ENCODE measurements around the gene TRAFD1. TPM values are rescaled to one million over a fixed set of nuclear protein-coding genes. Genes with fewer than 3 reads are reported as not detected.

TRAFD1 gene
- total RNA-seq, 2 donors from 2014 or later: 25.2 to 28.9 TPM

DNA sequence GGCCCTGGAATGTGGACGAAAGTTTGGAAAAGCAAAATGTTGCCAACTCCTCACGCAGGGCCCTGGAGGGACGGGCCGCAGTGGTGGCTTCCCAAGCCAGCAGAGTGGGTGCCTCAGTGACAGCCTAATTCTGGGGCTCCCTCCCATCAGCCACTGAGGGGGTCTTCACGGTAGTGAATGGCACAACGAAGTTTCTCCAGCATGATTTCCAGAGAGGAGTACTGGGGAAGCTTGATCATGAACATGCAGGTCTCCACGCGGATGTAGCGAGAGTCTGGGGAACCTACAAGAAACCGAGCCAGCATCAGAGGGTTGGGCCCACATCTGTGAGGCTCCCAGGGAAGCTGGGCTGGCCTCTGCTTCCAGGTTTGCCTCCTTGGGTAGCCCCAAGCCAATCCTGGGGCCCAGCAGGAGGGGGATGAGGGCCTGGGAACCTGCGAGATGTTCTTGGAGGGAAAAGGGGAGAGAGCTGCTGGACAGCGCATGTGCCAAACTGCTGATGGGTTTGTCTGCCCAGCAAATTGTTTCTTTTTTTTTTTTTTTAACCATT is 37.0 kb downstream of the TRAFD1 start:
- WGBS, 2 experiments (ENCODE audit: insufficient coverage in 1 of 2, insufficient read length in 1 of 2): 92 to 94% methylated on average over 10 to 12 of the region's 12 CpGs
- DNase-seq: peak; percentile 47
- Histone ChIP-seq H3K27ac (ENCODE audit: low read depth, low read length) (no peak overlapping the region), H3K9ac (ENCODE audit: extremely low read depth, low read length, poor library complexity, severe bottlenecking) (no peak overlapping the region), H3K4me1 (ENCODE audit: control insufficient read depth, insufficient read depth, low read length) (no peaks in the 10 kb centered on the region), H3K9me3 (ENCODE audit: control insufficient read depth, low read length) (peaks cover 23% of the 10 kb centered on the region), H3K4me3 (ENCODE audit: low read length) (no peak overlapping the region), H3K27me3 (ENCODE audit: control insufficient read depth, insufficient read depth, low read length, poor library complexity, severe bottlenecking) (no peaks in the 10 kb centered on the region), H3K36me3 (ENCODE audit: control insufficient read depth, insufficient read depth, low read length) (peaks cover 50% of the 10 kb centered on the region)
- Mint-ChIP-seq H3K27ac (no peak overlapping the region), H3K4me1 (no peaks in the 10 kb centered on the region), H3K27me3 (ENCODE audit: insufficient read depth) (no peaks in the 10 kb centered on the region), H3K36me3 (ENCODE audit: low read depth) (peaks cover 60% of the 10 kb centered on the region), H3K4me3 (no peak overlapping the region), H3K9me3 (peaks cover 27% of the 10 kb centered on the region)
- TF ChIP-seq, protein P1, sequence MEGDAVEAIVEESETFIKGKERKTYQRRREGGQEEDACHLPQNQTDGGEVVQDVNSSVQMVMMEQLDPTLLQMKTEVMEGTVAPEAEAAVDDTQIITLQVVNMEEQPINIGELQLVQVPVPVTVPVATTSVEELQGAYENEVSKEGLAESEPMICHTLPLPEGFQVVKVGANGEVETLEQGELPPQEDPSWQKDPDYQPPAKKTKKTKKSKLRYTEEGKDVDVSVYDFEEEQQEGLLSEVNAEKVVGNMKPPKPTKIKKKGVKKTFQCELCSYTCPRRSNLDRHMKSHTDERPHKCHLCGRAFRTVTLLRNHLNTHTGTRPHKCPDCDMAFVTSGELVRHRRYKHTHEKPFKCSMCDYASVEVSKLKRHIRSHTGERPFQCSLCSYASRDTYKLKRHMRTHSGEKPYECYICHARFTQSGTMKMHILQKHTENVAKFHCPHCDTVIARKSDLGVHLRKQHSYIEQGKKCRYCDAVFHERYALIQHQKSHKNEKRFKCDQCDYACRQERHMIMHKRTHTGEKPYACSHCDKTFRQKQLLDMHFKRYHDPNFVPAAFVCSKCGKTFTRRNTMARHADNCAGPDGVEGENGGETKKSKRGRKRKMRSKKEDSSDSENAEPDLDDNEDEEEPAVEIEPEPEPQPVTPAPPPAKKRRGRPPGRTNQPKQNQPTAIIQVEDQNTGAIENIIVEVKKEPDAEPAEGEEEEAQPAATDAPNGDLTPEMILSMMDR (conservative IDR thresholded peaks at IDR 0.05): no peak

DNA sequence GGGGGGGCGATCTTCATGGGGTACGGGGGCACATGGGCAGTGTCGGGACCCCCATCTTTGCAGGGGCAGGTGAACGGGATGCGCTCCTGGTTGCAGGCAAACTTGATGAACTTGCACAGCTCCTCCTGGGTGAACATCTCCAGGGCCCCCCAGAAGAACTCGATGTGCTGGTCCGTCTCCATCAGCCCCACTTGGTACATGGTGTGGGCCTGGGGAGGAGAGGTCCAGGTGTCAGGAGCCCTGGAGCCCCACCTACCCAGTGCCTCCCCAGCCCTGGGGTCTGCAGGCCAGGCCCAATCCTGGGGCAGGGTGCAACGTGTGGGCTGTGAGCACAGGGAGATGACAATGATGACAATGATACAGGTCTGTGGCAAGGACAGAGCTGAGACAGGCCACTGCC is 37.7 kb downstream of the TRAFD1 start:
- Histone ChIP-seq H3K4me3 (ENCODE audit: low read length) (no peak overlapping the region), H3K27ac (ENCODE audit: low read depth, low read length) (no peak overlapping the region), H3K4me1 (ENCODE audit: control insufficient read depth, insufficient read depth, low read length) (no peaks in the 10 kb centered on the region), H3K9ac (ENCODE audit: extremely low read depth, low read length, poor library complexity, severe bottlenecking) (no peak overlapping the region), H3K9me3 (ENCODE audit: control insufficient read depth, low read length) (peaks cover 20% of the 10 kb centered on the region), H3K36me3 (ENCODE audit: control insufficient read depth, insufficient read depth, low read length) (peaks cover 48% of the 10 kb centered on the region), H3K27me3 (ENCODE audit: control insufficient read depth, insufficient read depth, low read length, poor library complexity, severe bottlenecking) (no peaks in the 10 kb centered on the region)
- Mint-ChIP-seq H3K4me3 (no peak overlapping the region), H3K27ac (no peak overlapping the region), H3K9me3 (peaks cover 19% of the 10 kb centered on the region), H3K27me3 (ENCODE audit: insufficient read depth) (no peaks in the 10 kb centered on the region), H3K36me3 (ENCODE audit: low read depth) (peaks cover 53% of the 10 kb centered on the region), H3K4me1 (no peaks in the 10 kb centered on the region)
- 93 to 95% methylated on average over 4 to 8 of the region's 8 CpGs for WGBS, 2 experiments (ENCODE audit: insufficient coverage in 1 of 2, insufficient read length in 1 of 2)
- TF ChIP-seq, protein P1 (conservative IDR thresholded peaks at IDR 0.05): no peak
- DNase-seq: peak; percentile 50

DNA sequence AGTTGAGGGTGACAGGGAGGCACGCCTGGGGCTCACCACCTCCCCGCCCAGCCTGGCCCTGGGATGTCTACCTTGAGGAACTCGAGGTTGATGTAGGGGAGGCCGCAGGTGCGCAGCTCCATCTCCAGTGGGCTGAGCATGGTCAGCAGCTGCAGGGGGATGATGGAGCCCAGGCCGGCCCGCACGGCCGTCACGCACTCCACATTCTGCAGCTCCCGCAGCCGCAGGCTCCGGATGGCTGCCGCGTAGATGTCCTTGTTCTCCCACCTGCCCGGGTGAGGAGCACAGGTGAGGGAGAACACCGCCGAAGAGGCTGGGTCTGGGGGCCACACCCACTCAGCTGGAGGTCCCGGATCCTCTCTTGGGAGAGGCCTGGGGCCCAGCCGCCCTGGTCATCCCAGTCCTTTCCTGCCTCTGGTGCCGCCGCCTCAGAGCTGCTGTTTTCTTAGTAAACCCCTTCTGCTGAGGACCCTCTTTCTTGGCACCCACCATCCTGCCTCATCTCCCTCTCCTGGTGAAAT is 38.2 kb downstream of the TRAFD1 start:
- no peak overlapping the region for H3K27ac ChIP-seq (ENCODE audit: low read depth, low read length)
- 95 to 96% methylated on average over 10 to 22 of the region's 22 CpGs for WGBS, 2 experiments (ENCODE audit: insufficient coverage in 1 of 2, insufficient read length in 1 of 2)
- Mint-ChIP-seq H3K4me1 (no peaks in the 10 kb centered on the region), H3K27ac (no peak overlapping the region), H3K27me3 (ENCODE audit: insufficient read depth) (no peaks in the 10 kb centered on the region), H3K4me3 (no peak overlapping the region), H3K36me3 (ENCODE audit: low read depth) (peaks cover 48% of the 10 kb centered on the region), H3K9me3 (peaks cover 15% of the 10 kb centered on the region)
- TF ChIP-seq, protein P1 (conservative IDR thresholded peaks at IDR 0.05): no peak
- no peak for DNase-seq
- H3K4me1 ChIP-seq (ENCODE audit: control insufficient read depth, insufficient read depth, low read length): no peaks in the 10 kb centered on the region
- no peak overlapping the region for H3K9ac ChIP-seq (ENCODE audit: extremely low read depth, low read length, poor library complexity, severe bottlenecking)
- H3K27me3 ChIP-seq (ENCODE audit: control insufficient read depth, insufficient read depth, low read length, poor library complexity, severe bottlenecking): no peaks in the 10 kb centered on the region
- H3K4me3 ChIP-seq (ENCODE audit: low read length): no peak overlapping the region
- H3K9me3 ChIP-seq (ENCODE audit: control insufficient read depth, low read length): peaks cover 15% of the 10 kb centered on the region
- peaks cover 44% of the 10 kb centered on the region for H3K36me3 ChIP-seq (ENCODE audit: control insufficient read depth, insufficient read depth, low read length)

Data from endodermal cell (in vitro differentiated cells).